Activated CD8-positive, alpha-beta memory T cell treated with anti-CD3 and anti-CD28 coated beads, Interleukin-2, amount 50 U/mL, for 24 hours (primary cell): ENCODE results near the gene BOD1L1.

Source experiments
- DNase-seq: peaks from one replicate; pipeline ENCODE4 v3.0.0-alpha.2; 2020; ENCODE audit errors: extremely low read depth

BOD1L1 gene

DNA sequence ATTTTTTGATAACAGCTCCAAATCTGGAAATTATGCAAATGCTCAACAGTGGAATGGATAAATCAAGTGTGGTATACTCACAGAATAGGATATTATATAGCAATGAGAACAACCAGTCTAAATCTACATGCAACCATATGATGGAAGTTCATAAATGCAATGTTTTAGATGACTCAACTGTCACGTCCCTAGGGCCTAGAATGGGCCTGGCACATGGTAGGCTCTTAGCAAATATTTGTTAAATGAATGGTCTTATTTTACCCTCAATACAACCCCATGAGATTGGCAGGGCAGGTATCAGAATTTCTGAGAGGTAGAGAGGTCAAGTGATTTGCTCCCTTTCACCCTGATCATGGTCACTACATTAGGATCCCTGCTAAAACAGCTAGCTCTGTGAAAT is 68.6 kb downstream of the BOD1L1 start:
- no peak for DNase-seq

DNA sequence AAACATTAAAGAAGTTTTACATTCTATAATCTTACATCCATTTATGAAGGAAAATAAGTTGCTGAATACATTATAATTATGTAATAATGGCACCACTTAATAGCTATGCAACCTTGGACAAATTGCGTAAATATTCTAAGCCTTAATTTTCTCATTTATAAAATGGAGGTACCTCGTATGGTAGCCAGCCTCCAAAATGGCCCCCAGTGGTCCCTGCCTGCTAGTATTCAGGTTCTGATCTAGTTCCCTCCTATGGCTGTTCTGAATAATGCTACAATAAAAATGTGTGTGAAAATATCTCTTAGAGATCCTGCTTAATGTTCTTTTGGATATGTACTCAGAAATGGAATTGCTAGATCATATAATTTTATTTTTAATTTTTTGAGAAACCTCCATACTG is 72.2 kb downstream of the BOD1L1 start:
- no peak for DNase-seq

DNA sequence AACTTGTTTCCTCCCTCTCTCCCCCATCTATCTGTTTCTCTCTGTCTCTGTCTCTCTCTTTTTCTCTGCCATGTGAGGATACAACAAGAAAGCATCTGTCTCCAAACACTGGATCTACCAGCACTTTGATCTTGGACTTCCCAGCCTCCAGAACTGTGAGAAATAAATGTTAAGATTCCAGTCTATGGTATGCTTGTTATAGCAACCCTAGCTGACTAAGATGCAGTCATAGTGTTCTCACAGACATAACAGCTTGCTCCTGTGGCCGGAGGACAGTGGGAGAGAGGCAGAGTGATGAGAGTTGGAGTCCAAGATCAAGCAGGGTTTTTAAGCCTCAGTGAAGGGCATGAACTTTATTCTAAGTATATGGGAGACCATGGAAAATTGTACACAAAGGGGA is 74.4 kb downstream of the BOD1L1 start:
- DNase-seq = no peak

DNA sequence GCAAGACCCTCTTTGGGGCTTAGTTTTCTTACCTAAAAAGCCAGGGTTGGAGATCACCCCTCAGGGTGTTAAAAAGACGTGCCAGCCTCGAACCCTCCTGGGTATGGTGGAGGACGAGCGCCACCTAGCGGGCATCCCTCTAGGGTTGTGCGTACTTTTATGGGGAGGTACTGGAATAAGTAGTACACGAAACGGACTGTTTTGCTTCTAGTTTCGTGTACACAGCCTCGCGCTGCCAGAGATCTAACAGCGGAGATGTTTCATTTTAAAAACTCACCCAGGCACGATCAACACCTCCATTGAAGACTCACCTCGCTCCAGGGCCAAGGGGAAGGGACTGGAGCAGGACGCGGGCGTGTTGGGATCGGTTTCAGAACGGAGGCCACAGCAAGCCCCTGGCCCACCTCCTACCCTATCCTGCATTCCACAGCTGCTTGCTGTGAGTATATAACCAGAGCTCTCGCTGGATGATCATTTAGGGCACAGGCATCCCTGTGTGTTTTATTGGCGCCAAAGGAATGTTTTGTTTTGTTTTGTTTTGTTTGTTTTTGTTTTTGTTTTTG is 78.5 kb downstream of the BOD1L1 start:
- DNase-seq = peak; percentile 80

GRCh38 chr4:13548059-13548983 is 79.2 kb downstream of the BOD1L1 start:
- DNase-seq = no peak

- DNase-seq = no peak
Observed at GRCh38 chr4:13547485-13548041, 80.0 kb downstream of the BOD1L1 start.

DNA sequence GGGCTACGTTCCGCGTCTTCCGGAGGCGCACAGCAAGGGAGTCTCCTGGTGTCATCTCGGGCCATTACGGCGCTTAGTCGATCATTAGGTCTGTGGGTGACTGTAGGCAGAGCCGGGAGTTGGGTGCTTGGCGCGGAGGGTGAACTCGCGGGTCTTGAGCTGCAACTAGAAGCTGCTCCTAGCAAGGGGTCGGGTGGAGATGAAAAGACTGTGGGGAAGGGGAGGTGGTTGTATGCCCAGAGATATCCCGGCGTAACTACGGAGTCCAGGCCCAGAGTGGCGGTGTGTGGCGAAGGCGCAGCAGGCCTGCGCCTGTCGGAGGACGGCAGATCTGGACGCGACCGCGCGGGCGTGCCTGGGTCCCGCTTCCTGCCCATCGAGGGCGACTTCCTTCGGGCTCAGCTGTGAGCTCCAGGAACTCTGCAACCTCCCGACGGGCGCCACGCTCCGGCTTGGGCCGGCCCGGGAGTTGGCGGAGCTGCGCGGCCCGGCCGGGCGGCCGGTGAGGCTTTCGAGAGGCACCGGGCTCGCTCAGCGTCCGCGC is 80.5 kb downstream of the BOD1L1 start:
- no peak for DNase-seq

DNA sequence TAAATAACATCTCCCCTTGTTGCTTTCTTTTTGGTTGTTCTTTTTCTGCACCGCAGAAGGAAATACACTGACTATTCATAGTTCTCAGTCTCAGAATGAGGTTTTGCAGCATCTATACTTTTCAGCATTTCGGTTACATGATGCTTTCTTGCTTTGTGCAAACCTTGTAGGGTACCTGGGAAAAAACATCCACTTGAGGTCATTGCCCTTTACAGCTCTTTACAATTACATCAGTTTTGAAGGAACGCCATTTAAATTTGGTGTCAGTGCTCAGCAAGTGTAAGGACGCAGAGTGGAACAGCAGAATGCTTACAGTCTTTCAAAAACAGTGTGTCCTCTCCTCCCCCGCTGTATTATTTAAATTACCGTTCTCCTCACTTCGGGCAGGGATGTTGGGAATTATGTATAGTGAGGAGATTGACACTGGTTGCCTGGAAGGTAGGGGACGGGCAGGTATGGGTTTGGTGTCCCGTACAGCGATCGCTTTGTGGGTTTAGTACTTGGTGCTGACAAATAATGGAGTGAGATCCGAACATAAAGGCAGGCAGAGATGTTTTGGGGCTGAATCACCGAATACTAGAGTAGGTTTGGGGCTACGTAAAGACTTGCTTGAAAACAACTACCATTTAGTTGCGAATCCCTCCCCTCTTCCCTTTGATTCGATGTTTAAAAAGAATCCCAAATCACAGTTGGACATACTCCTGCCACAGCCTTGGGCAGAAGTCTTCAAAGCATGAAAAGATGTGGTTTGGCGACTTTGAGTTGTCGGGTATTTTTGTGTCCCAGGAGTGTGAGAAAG is 81.2 kb downstream of the BOD1L1 start:
- DNase-seq = no peak

DNA sequence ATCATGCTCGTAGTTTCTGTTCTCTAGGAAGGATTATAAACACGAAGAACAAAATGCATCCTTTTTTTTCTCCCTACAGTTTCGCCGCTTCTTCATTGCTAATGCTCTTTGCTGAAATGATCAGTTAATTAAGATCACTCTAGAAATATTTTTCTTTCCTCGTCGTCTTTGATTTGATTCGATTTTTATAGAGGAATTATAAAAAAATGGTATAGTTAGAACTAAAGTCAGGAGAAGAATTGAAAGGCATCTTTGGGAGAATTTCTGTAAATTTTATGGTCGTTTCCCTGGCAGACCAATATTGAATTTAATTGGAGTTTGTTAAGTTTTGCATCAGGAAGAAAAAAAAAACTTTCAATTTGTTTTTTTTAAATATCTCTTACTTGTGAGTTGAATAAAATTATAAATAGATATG is 82.1 kb downstream of the BOD1L1 start:
- DNase-seq = no peak

- DNase-seq = no peak
Observed at GRCh38 chr4:13544606-13545393, 82.7 kb downstream of the BOD1L1 start.

DNA sequence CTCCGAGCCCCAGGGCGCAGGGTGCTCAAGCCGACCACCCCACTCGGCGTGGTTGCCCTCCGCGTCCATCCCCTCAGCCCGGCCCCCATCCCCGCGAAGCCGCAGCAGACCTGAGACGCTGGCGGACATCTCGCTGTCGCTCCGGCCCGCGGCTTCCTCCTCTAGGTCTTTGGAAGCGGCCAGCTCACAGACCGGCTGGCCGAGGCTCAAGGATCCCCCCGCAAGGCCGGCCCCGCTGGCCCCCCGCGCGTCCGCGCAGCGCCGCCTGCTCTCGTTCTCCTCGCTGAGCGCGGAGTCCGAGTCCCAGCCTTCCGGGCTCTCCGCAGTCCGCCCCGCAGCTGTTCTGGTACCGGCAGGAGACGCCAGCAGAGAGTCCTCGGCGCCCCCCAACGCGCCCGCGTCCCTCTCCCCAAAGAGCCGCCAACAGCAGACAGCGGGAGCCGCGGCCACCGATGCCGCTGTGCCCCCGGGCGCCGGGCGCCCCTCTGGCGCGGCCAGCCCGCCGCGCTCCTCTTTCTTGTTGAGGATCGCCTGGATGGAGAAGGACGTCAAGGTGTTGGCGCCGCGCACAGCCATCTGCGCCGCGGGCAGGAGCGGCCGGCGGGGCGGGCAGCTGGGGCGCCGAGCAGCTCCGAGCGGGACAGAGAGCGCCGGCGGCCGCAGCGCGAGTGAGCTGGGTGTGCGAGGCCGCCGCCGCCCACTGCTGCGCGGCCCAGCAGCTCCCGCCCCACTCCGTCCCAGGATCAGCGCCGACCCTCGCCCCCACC is 83.5 kb downstream of the BOD1L1 start, which contains the start of gene NKX3-2:
TSS of gene NKX3-2 (minus strand) at position 670 of the 767 bp plus-strand sequence. CDS start at position 576, 94 bp downstream.
- DNase-seq = no peak

GRCh38 chr4:13543032-13543838 is 84.3 kb downstream of the BOD1L1 start:
- no peak for DNase-seq

- DNase-seq = no peak
Observed at GRCh38 chr4:13542577-13543031, 84.9 kb downstream of the BOD1L1 start.

DNA sequence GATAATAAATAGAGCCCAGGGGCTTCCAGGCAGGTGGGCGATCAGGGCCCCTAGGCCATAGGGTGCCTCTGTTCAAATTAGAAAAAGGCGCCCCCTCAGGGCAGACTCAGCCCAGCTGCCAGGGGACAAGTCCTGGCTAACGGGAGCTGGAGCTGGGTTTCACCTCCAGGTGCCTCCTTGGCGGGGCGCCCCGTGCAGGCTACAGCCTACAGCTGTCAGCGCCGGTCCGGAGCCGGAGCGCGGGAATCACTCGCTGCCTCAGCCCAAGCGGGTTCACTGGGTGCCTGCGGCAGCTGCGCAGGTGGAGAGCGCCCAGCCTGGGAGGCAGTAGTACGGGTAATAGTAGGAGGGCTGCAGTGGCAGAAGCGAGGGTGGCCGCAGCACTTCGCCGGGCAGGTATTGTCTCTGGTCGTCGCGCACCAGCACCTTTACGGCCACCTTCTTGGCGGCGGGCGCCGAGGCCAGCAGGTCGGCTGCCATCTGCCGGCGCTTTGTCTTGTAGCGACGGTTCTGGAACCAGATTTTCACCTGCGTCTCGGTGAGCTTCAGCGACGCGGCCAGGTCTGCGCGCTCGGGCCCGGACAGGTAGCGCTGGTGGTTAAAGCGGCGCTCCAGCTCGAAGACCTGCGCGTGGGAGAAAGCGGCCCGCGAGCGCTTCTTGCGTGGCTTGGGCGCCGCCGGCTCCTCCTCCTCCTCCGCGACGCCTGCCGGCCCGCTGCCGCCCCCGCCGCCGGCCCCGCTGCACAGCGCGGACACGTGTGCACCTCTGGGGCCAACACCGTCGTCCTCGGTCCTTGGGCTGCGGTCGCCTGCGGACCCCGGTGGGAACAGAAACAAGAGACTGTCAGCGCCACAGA is 85.6 kb downstream of the BOD1L1 start:
- no peak for DNase-seq

DNA sequence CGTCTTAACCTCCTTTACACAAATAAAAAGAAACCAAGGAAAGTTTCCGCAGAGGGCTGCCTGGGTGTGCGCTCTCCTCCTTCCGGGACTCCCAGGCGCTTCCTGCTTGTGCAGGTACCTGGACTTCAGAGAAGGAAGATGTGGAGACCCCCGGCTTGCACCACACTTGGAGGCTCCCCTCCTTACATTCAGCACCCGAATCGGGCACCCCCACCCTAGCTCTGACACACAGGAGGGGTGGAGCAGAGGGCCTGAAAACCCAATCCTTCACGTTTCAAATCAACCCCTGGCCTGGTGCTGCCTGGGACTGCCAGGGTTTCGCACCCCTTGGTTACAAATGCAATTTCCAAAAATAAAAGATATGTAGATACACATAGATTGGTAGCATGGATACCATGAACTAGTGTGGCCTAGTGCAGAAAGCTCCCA is 86.3 kb downstream of the BOD1L1 start:
- DNase-seq = no peak

- DNase-seq = no peak
Observed at GRCh38 chr4:13540446-13541175, 86.9 kb downstream of the BOD1L1 start.

- no peak for DNase-seq
Observed at GRCh38 chr4:13539619-13540445, 87.7 kb downstream of the BOD1L1 start.
